Neural cell (in vitro differentiated cells): ENCODE measurements around the gene RYR3.

ENCODE experiments used
- CTCF ChIP-seq: fragments of 450-650 bp; IDR thresholded peaks from 2 replicates; pipeline ENCODE4 v1.5.1; 2014; ENCODE audit warnings: antibody characterized with exemption, mild to moderate bottlenecking, moderate library complexity; ENCODE audit not compliant: poor library complexity, severe bottlenecking
- EP300 ChIP-seq: fragments of 450-650 bp; conservative IDR thresholded peaks from 2 replicates; pipeline ENCODE4 v1.6.1; 2014; ENCODE audit warnings: antibody characterized with exemption, mild to moderate bottlenecking, moderate library complexity; ENCODE audit not compliant: poor library complexity, severe bottlenecking
- EZH2 ChIP-seq: fragments of 200-600, 300-800 bp; shearing (Covaris generic), sonication (generic); IDR thresholded peaks from 2 replicates; pipeline ENCODE4 v1.6.1; 2014; ENCODE audit warnings: antibody characterized with exemption, low read length, borderline replicate concordance, mild to moderate bottlenecking; ENCODE audit not compliant: insufficient read depth, poor library complexity, severe bottlenecking
- MXI1 ChIP-seq: fragments of 450-650 bp; conservative IDR thresholded peaks from 2 replicates; pipeline ENCODE4 v1.6.1; 2014; ENCODE audit warnings: antibody characterized with exemption, mild to moderate bottlenecking; ENCODE audit not compliant: poor library complexity, severe bottlenecking

GRCh38 chr15:33371159-33371558 lies 60.4 kb downstream of the RYR3 start:
- TF ChIP-seq CTCF (no peak), EZH2 (no peak), MXI1 (peak; percentile 60), EP300 (peak; percentile 40)
